SJCRH30 (cell line): ENCODE results near the gene SAMD4A. TPM values are rescaled to one million over a fixed set of nuclear protein-coding genes. Genes with fewer than 3 reads are reported as not detected.

ENCODE experiments used
- DNase-seq, 2 experiments: peaks; one replicate each; pipeline ENCODE4 v3.0.0-alpha.2; 2015 to 2020
- H3K27ac ChIP-seq: fragments of 250-450 bp; sonication (Bioruptor Pico); 2 replicates; pipeline ENCODE4 v1.5.1; 2020; ENCODE audit warnings: mild to moderate bottlenecking, moderate library complexity
- H3K27me3 ChIP-seq: fragments of 250-450 bp; sonication (Bioruptor Pico); 2 replicates; pipeline ENCODE4 v1.5.1; 2020; ENCODE audit warnings: mild to moderate bottlenecking, moderate library complexity
- H3K36me3 ChIP-seq: fragments of 250-450 bp; sonication (Bioruptor Pico); 2 replicates; pipeline ENCODE4 v1.5.1; 2020; ENCODE audit warnings: mild to moderate bottlenecking, moderate library complexity
- H3K4me1 ChIP-seq: fragments of 250-450 bp; sonication (Bioruptor Pico); 2 replicates; pipeline ENCODE4 v1.5.1; 2020; ENCODE audit warnings: mild to moderate bottlenecking, moderate library complexity
- H3K4me3 ChIP-seq: fragments of 250-450 bp; sonication (Bioruptor Pico); 2 replicates; pipeline ENCODE4 v1.5.1; 2020; ENCODE audit warnings: mild to moderate bottlenecking, moderate library complexity
- H3K9me3 ChIP-seq: fragments of 250-450 bp; sonication (Bioruptor Pico); replicated peaks from 2 replicates; pipeline ENCODE4 v1.5.1; 2020; ENCODE audit warnings: mild to moderate bottlenecking, moderate library complexity
- total RNA-seq: library from RNA; depleted of rRNA; stranded (reverse); fragments of >200 nt; shearing (Covaris generic); gene quantifications from 2 replicates; pipeline ENCODE4 v1.2.3, GENCODE V29; 2014

Gene SAMD4A
- total RNA-seq, 1 experiment from 2014 or later, result 12.1 TPM

- H3K27me3 ChIP-seq, result no peaks in the 10 kb centered on the region
- DNase-seq, result no peak
- no peak overlapping the region for H3K27ac ChIP-seq
- peaks cover 16% of the 10 kb centered on the region for H3K9me3 ChIP-seq
- peaks cover 22% of the 10 kb centered on the region for H3K4me1 ChIP-seq
- H3K4me3 ChIP-seq, result no peak overlapping the region
- peaks cover 22% of the 10 kb centered on the region for H3K36me3 ChIP-seq
Measured at GRCh38 chr14:54574528-54574927, 7.6 kb downstream of the SAMD4A start.

- H3K4me1 ChIP-seq, result peaks cover 9% of the 10 kb centered on the region; the same call in 1 of the 2 replicates
- DNase-seq, result no peak
- peaks cover 8% of the 10 kb centered on the region for H3K9me3 ChIP-seq
- H3K36me3 ChIP-seq, result peaks cover 12% of the 10 kb centered on the region
- no peak overlapping the region for H3K27ac ChIP-seq
- H3K4me3 ChIP-seq, result no peak overlapping the region
- no peaks in the 10 kb centered on the region for H3K27me3 ChIP-seq
Measured at GRCh38 chr14:54577494-54577893, 10.6 kb downstream of the SAMD4A start.

GRCh38 chr14:54577977-54578376 lies 11.0 kb downstream of the SAMD4A start:
- no peak for DNase-seq
- Histone ChIP-seq H3K4me3 (no peak overlapping the region), H3K36me3 (peaks cover 8% of the 10 kb centered on the region), H3K27ac (no peak overlapping the region), H3K27me3 (no peaks in the 10 kb centered on the region), H3K4me1 (peaks cover 9% of the 10 kb centered on the region; the same call in 1 of the 2 replicates), H3K9me3 (peaks cover 3% of the 10 kb centered on the region)

DNA sequence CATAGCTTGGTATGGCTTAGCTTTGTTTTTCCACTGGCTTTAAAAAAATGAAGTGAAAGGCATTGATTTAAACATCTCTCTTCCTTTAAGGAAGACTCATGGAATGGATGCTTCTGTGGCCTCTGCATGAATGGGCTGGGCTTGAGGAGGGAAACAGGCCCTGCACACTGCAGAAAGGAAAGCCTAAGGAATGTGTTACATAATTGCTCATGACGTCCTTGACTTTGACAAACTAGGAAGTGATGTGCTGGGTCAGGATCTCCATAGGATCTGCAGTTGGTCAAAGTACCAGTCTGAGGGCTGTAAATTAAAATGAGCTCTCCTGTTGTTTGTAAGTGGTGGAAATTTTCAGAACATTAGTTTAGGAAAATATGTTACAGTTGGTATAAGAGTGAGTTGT lies 12.7 kb downstream of the SAMD4A start:
- DNase-seq, result no peak
- Histone ChIP-seq H3K36me3 (no peaks in the 10 kb centered on the region), H3K27ac (no peak overlapping the region)

DNA sequence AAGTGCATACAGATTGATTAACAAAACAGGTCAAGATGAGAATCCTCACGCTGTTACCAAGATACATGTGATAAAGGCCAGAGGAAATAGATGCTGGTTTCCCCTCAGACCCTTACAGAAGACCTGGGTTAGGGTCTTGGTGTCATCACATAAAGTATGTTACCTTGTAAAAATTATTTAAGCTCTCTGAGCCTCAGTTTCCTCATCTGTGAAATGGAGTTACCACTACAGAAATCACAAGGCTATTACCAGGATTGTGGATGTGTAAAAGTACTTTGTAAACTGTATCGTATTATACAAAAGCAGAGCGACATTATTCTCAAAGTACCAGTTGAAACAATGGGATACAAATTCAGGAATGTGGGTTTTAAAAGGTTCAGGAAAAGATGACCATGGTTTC lies 14.0 kb downstream of the SAMD4A start:
- H3K27me3 ChIP-seq, result no peaks in the 10 kb centered on the region
- peaks cover 23% of the 10 kb centered on the region for H3K4me1 ChIP-seq
- H3K4me3 ChIP-seq, result no peak overlapping the region
- DNase-seq, result no peak
- no peaks in the 10 kb centered on the region for H3K9me3 ChIP-seq
- H3K36me3 ChIP-seq, result no peaks in the 10 kb centered on the region; the same call in 1 of the 2 replicates
- no peak overlapping the region for H3K27ac ChIP-seq

More for the DNA sequence above, 12.7 kb downstream of the SAMD4A start:
- Histone ChIP-seq H3K9me3 (no peaks in the 10 kb centered on the region), H3K4me3 (no peak overlapping the region), H3K27me3 (no peaks in the 10 kb centered on the region), H3K4me1 (peaks cover 21% of the 10 kb centered on the region)

- Histone ChIP-seq H3K36me3 (no peaks in the 10 kb centered on the region; the same call in 1 of the 2 replicates), H3K4me1 (peaks cover 18% of the 10 kb centered on the region), H3K27ac (no peak overlapping the region), H3K9me3 (no peaks in the 10 kb centered on the region), H3K4me3 (no peak overlapping the region), H3K27me3 (no peaks in the 10 kb centered on the region)
- no peak for DNase-seq
Measured at GRCh38 chr14:54582334-54582733, 15.4 kb downstream of the SAMD4A start.

- Histone ChIP-seq H3K36me3 (no peaks in the 10 kb centered on the region; the same call in 1 of the 2 replicates), H3K4me1 (peaks cover 14% of the 10 kb centered on the region), H3K4me3 (no peak overlapping the region), H3K27ac (no peak overlapping the region), H3K27me3 (no peaks in the 10 kb centered on the region), H3K9me3 (no peaks in the 10 kb centered on the region)
- DNase-seq, result peak in 1 of 2 experiments; percentile 41
Measured at GRCh38 chr14:54584097-54584496, 17.2 kb downstream of the SAMD4A start.

- Histone ChIP-seq H3K9me3 (no peaks in the 10 kb centered on the region), H3K4me1 (peaks cover 14% of the 10 kb centered on the region), H3K36me3 (no peaks in the 10 kb centered on the region; the same call in 1 of the 2 replicates), H3K27ac (no peak overlapping the region), H3K4me3 (no peak overlapping the region), H3K27me3 (no peaks in the 10 kb centered on the region)
- DNase-seq, result no peak
Measured at GRCh38 chr14:54585214-54585613, 18.3 kb downstream of the SAMD4A start.

- Histone ChIP-seq H3K36me3 (no peaks in the 10 kb centered on the region; the same call in 1 of the 2 replicates), H3K27me3 (no peaks in the 10 kb centered on the region), H3K27ac (no peak overlapping the region), H3K4me3 (no peak overlapping the region), H3K9me3 (no peaks in the 10 kb centered on the region), H3K4me1 (peaks cover 29% of the 10 kb centered on the region)
- DNase-seq, result no peak
Measured at GRCh38 chr14:54589076-54589475, 22.1 kb downstream of the SAMD4A start.

GRCh38 chr14:54589843-54590242 lies 22.9 kb downstream of the SAMD4A start:
- Histone ChIP-seq H3K4me1 (peaks cover 23% of the 10 kb centered on the region), H3K36me3 (peaks cover 3% of the 10 kb centered on the region), H3K27me3 (no peaks in the 10 kb centered on the region), H3K9me3 (no peaks in the 10 kb centered on the region), H3K4me3 (no peak overlapping the region), H3K27ac (no peak overlapping the region)
- DNase-seq, result no peak

DNA sequence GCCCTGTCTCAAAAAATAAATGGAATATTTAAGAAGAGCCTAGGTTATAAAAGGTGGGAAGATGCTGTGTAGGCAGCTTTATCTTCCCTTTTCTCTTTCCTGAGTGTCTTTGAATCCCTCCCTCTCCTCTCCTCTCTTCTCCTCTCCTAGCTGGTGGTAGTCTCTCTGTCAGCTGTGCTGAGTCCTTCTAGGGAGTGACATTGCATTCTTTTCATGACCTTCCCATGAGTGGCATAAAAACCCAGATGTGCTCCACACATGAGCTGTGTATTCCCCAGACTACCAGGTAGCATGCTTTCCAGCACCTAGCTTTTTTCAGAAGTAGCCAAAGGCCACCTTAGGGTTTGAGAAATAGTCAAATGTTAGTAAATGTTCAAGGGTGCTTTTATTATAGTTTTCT lies 23.6 kb downstream of the SAMD4A start:
- no peak for DNase-seq
- H3K27me3 ChIP-seq, result no peaks in the 10 kb centered on the region
- H3K4me1 ChIP-seq, result peaks cover 23% of the 10 kb centered on the region
- H3K27ac ChIP-seq, result no peak overlapping the region
- H3K9me3 ChIP-seq, result no peaks in the 10 kb centered on the region
- peaks cover 4% of the 10 kb centered on the region for H3K36me3 ChIP-seq
- no peak overlapping the region for H3K4me3 ChIP-seq

- DNase-seq, result peak; percentile 43 to 71
- no peaks in the 10 kb centered on the region for H3K9me3 ChIP-seq
- H3K36me3 ChIP-seq, result peaks cover 4% of the 10 kb centered on the region; the same call in 1 of the 2 replicates
- peaks cover 23% of the 10 kb centered on the region for H3K4me1 ChIP-seq
- peak overlapping the region; percentile 63 for H3K27ac ChIP-seq
- no peak overlapping the region for H3K4me3 ChIP-seq
- no peaks in the 10 kb centered on the region for H3K27me3 ChIP-seq
Measured at GRCh38 chr14:54591461-54591860, 24.5 kb downstream of the SAMD4A start.

- DNase-seq, result peak; percentile 28 to 44
- no peaks in the 10 kb centered on the region for H3K27me3 ChIP-seq
- H3K4me1 ChIP-seq, result peaks cover 23% of the 10 kb centered on the region
- peak overlapping the region; percentile 63 for H3K27ac ChIP-seq
- H3K36me3 ChIP-seq, result peaks cover 4% of the 10 kb centered on the region; the same call in 1 of the 2 replicates
- H3K4me3 ChIP-seq, result no peak overlapping the region
- H3K9me3 ChIP-seq, result no peaks in the 10 kb centered on the region
Measured at GRCh38 chr14:54591866-54592265, 24.9 kb downstream of the SAMD4A start.

GRCh38 chr14:54593860-54594259 lies 26.9 kb downstream of the SAMD4A start:
- DNase-seq, result no peak
- H3K4me1 ChIP-seq, result peaks cover 23% of the 10 kb centered on the region
- H3K27ac ChIP-seq, result no peak overlapping the region
- peaks cover 4% of the 10 kb centered on the region; the same call in 1 of the 2 replicates for H3K36me3 ChIP-seq
- H3K4me3 ChIP-seq, result no peak overlapping the region
- no peaks in the 10 kb centered on the region for H3K27me3 ChIP-seq
- no peaks in the 10 kb centered on the region for H3K9me3 ChIP-seq

DNA sequence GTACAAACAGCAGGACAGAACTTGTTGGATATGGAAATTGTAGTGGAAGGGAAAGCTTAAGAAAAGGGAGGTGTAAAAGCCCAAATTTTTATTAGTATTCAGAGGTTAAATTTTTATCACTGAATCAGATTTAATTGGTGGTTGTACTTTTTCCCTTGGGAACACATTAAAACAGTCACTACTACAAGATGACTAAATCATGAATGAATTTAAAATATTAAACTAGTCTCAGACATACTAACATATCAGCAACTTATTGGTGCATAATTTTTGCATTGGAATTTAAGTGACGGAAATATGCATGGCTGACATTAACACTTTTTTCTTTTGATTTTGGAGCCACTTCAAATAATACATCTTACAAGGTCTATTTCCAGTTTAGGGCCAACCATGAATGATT lies 27.6 kb downstream of the SAMD4A start:
- Histone ChIP-seq H3K4me1 (peaks cover 25% of the 10 kb centered on the region), H3K36me3 (peaks cover 4% of the 10 kb centered on the region; the same call in 1 of the 2 replicates)
- no peak for DNase-seq

GRCh38 chr14:54597795-54598443 lies 31.0 kb downstream of the SAMD4A start:
- H3K4me1 ChIP-seq, result peaks cover 15% of the 10 kb centered on the region
- no peaks in the 10 kb centered on the region for H3K27me3 ChIP-seq
- no peaks in the 10 kb centered on the region for H3K9me3 ChIP-seq
- peaks cover 4% of the 10 kb centered on the region; the same call in 1 of the 2 replicates for H3K36me3 ChIP-seq
- no peak overlapping the region for H3K4me3 ChIP-seq
- DNase-seq, result no peak
- H3K27ac ChIP-seq, result no peak overlapping the region

More for the DNA sequence above, 27.6 kb downstream of the SAMD4A start:
- Histone ChIP-seq H3K9me3 (no peaks in the 10 kb centered on the region), H3K27ac (no peak overlapping the region), H3K27me3 (no peaks in the 10 kb centered on the region), H3K4me3 (no peak overlapping the region)
